Ishikawa (cell line): ENCODE results near the gene TNRC6C.

ENCODE experiments used
- CEBPB ChIP-seq: IDR thresholded peaks from 2 replicates; pipeline ENCODE4 v1.6.1; 2012
- CREB1 ChIP-seq: IDR thresholded peaks from 2 replicates; pipeline ENCODE4 v1.6.1; 2012; ENCODE audit warnings: low read depth
- EGR1 ChIP-seq: IDR thresholded peaks from 2 replicates; pipeline ENCODE4 v1.6.1; 2012
- EP300 ChIP-seq: IDR thresholded peaks from 2 replicates; pipeline ENCODE4 v1.6.1; 2012; ENCODE audit warnings: borderline replicate concordance
- FOXM1 ChIP-seq: IDR thresholded peaks from 2 replicates; pipeline ENCODE4 v1.6.1; 2012; ENCODE audit warnings: low read depth, borderline replicate concordance
- MAX ChIP-seq: IDR thresholded peaks from 2 replicates; pipeline ENCODE4 v1.6.1; 2012
- NFIC ChIP-seq: IDR thresholded peaks from 2 replicates; pipeline ENCODE4 v1.6.1; 2012
- RAD21 ChIP-seq: IDR thresholded peaks from 2 replicates; pipeline ENCODE4 v1.6.1; 2012; ENCODE audit warnings: low read depth
- REST ChIP-seq: IDR thresholded peaks from 2 replicates; pipeline ENCODE4 v1.6.1; 2012; ENCODE audit warnings: low read depth, mild to moderate bottlenecking
- TAF1 ChIP-seq: IDR thresholded peaks from 2 replicates; pipeline ENCODE4 v1.6.1; 2012; ENCODE audit warnings: low read depth, mild to moderate bottlenecking
- TCF12 ChIP-seq: IDR thresholded peaks from 2 replicates; pipeline ENCODE4 v1.6.1; 2012; ENCODE audit warnings: low read depth
- TEAD4 ChIP-seq: IDR thresholded peaks from 2 replicates; pipeline ENCODE4 v1.6.1; 2012
- USF1 ChIP-seq: IDR thresholded peaks from 2 replicates; pipeline ENCODE4 v1.6.1; 2012
- YY1 ChIP-seq: IDR thresholded peaks from 2 replicates; pipeline ENCODE4 v1.6.1; 2012; ENCODE audit warnings: low read depth
- ZBTB7A ChIP-seq: IDR thresholded peaks from 2 replicates; pipeline ENCODE4 v1.6.1; 2012; ENCODE audit warnings: low read depth

TNRC6C gene

GRCh38 chr17:78109489-78109761, 150.9 kb downstream of the TNRC6C start:
- TF ChIP-seq NFIC (no peak), RAD21 (no peak), CEBPB (no peak), CREB1 (no peak), EGR1 (no peak)

GRCh38 chr17:78110363-78111015, 152.0 kb downstream of the TNRC6C start:
- TF ChIP-seq REST (no peak), TEAD4 (no peak), FOXM1 (no peak), TAF1 (no peak), ZBTB7A (no peak), CREB1 (no peak), TCF12 (no peak), CEBPB (no peak), EGR1 (no peak), NFIC (no peak), EP300 (no peak), MAX (no peak), RAD21 (no peak)

GRCh38 chr17:78111016-78111726, 152.7 kb downstream of the TNRC6C start:
- no peak for TF ChIP-seq MAX
- no peak for TF ChIP-seq NFIC
- TF ChIP-seq RAD21, result no peak
- no peak for TF ChIP-seq REST
- no peak for TF ChIP-seq TAF1
- TF ChIP-seq CREB1, result no peak
- no peak for TF ChIP-seq USF1
- no peak for TF ChIP-seq FOXM1
- TF ChIP-seq ZBTB7A, result no peak
- TF ChIP-seq TEAD4, result no peak
- TF ChIP-seq EP300, result no peak
- no peak for TF ChIP-seq EGR1

- TF ChIP-seq CEBPB, result no peak
- no peak for TF ChIP-seq RAD21
- no peak for TF ChIP-seq TCF12
- no peak for TF ChIP-seq NFIC
- no peak for TF ChIP-seq MAX
- TF ChIP-seq REST, result no peak
- no peak for TF ChIP-seq TEAD4
- no peak for TF ChIP-seq TAF1
- no peak for TF ChIP-seq CREB1
- no peak for TF ChIP-seq EP300
- TF ChIP-seq USF1, result no peak
- TF ChIP-seq FOXM1, result no peak
- TF ChIP-seq YY1, result no peak
- TF ChIP-seq EGR1, result no peak
- TF ChIP-seq ZBTB7A, result no peak
Measured at GRCh38 chr17:78111727-78112517, 153.4 kb downstream of the TNRC6C start.
